ENCODE measurements around the gene VPS41. TPM values are rescaled to one million over a fixed set of nuclear protein-coding genes. Genes with fewer than 3 reads are reported as not detected.
"Not testable (repeated sequence)": the region's sequence is repeated elsewhere in the genome, so short reads cannot be mapped to it uniquely, and the experiment has no call there.

VPS41 gene
- total and polyA plus RNA-seq, 10 of the 15 experiments (the other 5 are each of a cell fraction or from before 2014, with no cell fraction given): 15.3 to 63.2 (median 47.0) TPM

DNA sequence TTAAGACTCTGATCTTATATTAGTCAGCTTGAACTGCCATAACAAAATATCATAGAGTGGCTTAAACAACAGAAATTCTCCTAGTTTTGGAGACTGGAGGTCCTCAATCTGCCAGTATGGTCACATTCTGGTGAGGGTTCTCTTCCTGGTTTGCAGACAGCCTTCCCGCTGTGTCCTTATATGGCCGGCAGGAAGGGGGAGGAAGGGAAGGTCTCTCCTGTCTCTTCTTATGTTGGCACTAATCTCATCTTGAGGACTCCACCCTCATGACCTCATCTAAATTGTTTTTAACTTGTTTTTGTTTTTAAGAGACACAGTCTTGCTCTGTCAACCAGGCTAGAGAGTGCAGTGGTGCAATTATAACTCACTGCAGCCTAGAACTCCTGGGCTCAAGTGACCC is 53.1 kb downstream of the VPS41 start:
- no peak for FAIRE-seq
- H3K27ac ChIP-seq (ENCODE audit: control insufficient read depth, insufficient read depth): no peak overlapping the region
- no peaks in the 10 kb centered on the region for H4K20me1 ChIP-seq (ENCODE audit: control insufficient read depth, insufficient read depth)
- ChIA-PET SMC1A (ENCODE audit: uncharacterized antibody, unreplicated experiment) (interaction anchor here (1.2 to 1.5 kb wide), 2 partner anchors 13 to 25 kb away, joined by 5 read pairs; no protein-coding TSS in a partner anchor), POLR2A (no interaction called here), RAD21 (ENCODE audit: unreplicated experiment) (no interaction called here), CTCF (interaction anchor here (0.6 kb wide), 1 partner anchor 35 kb away, joined by 3 read pairs; no protein-coding TSS in a partner anchor)
- no peak overlapping the region for H2AFZ ChIP-seq (ENCODE audit: control insufficient read depth, low read depth, low read length)
- peaks cover 6% of the 10 kb centered on the region; the same call in 1 of the 2 replicates for H3K4me1 ChIP-seq (ENCODE audit: control insufficient read depth, insufficient read depth, low read length)
- TF ChIP-seq SRF (IDR thresholded peaks at IDR 0.05; ENCODE audit: low read depth in 2 of 2, low read length in 2 of 2) (peak; percentile 76 to 93), BCL11A (IDR thresholded peaks at IDR 0.05; ENCODE audit: low read depth, low read length) (no peak)
- no peak overlapping the region for H3K4me3 ChIP-seq
- WGBS (ENCODE audit: insufficient coverage, insufficient replicate concordance, low lambda C conversion rate, missing lambda C conversion rate): 95% methylated on average over 2 of the region's 2 CpGs
- no peaks in the 10 kb centered on the region for H3K79me2 ChIP-seq (ENCODE audit: control insufficient read depth, insufficient read depth, low read length)
- peaks cover 0 to under 1% of the 10 kb centered on the region in 2 experiments; a peak in 2 of 4 replicates for H3K36me3 ChIP-seq (ENCODE audit: control insufficient read depth in 2 of 2, insufficient read depth in 2 of 2, low read length in 1 of 2)
- H3K9me3 ChIP-seq (replicated peaks; ENCODE audit: control insufficient read depth, insufficient read depth, low read length): no peaks in the 10 kb centered on the region
- DNase-seq (ENCODE audit: low read depth, low spot score): no peak
- intact Hi-C loops (cut with micrococcal nuclease; ENCODE audit: unreplicated experiment) (no loop called here), in situ Hi-C loops (cut with MboI) (no loop called here)
- H3K27me3 ChIP-seq (replicated peaks in 1 of 2; ENCODE audit: control insufficient read depth in 2 of 2, insufficient read depth in 2 of 2, low read length in 1 of 2): no peaks in the 10 kb centered on the region
- no peak for ATAC-seq
- H3K9ac ChIP-seq (ENCODE audit: control insufficient read depth, insufficient read depth, low read length): no peak overlapping the region
- no peak overlapping the region; the same call in 1 of the 2 replicates for H3K4me2 ChIP-seq (ENCODE audit: control insufficient read depth, insufficient read depth)
- no TSS peak for BruUV-seq (replicated peaks)

GRCh38 chr7:38855386-38855785 is 53.6 kb downstream of the VPS41 start:
- ChIA-PET CTCF (interaction anchor here (0.6 kb wide), 1 partner anchor 34 kb away, joined by 3 read pairs; no protein-coding TSS in a partner anchor), RAD21 (ENCODE audit: unreplicated experiment) (no interaction called here), SMC1A (ENCODE audit: uncharacterized antibody, unreplicated experiment) (interaction anchor here (1.2 to 1.5 kb wide), 3 partner anchors 12 to 30 kb away, joined by 4 to 5 read pairs (median 5); no protein-coding TSS in a partner anchor), POLR2A (interaction anchor here (0.6 to 0.7 kb wide), 3 partner anchors 47 to 578 kb away, joined by 3 to 8 read pairs (median 3); no protein-coding TSS in a partner anchor)
- peak; percentile 63 for ATAC-seq
- Histone ChIP-seq H3K4me1 (ENCODE audit: control insufficient read depth, insufficient read depth, low read length) (peaks cover 6% of the 10 kb centered on the region; the same call in 1 of the 2 replicates), H3K4me2 (ENCODE audit: control insufficient read depth, insufficient read depth) (no peak overlapping the region), H3K36me3 (ENCODE audit: control insufficient read depth in 2 of 2, insufficient read depth in 2 of 2, low read length in 1 of 2) (peaks cover 0 to 3% of the 10 kb centered on the region in 2 experiments; a peak in 2 of 4 replicates), H3K4me3 (no peak overlapping the region), H3K9me3 (replicated peaks; ENCODE audit: control insufficient read depth, insufficient read depth, low read length) (no peaks in the 10 kb centered on the region), H3K27me3 (replicated peaks in 1 of 2; ENCODE audit: control insufficient read depth in 2 of 2, insufficient read depth in 2 of 2, low read length in 1 of 2) (no peaks in the 10 kb centered on the region), H3K27ac (ENCODE audit: control insufficient read depth, insufficient read depth) (no peak overlapping the region), H4K20me1 (ENCODE audit: control insufficient read depth, insufficient read depth) (no peaks in the 10 kb centered on the region), H3K9ac (ENCODE audit: control insufficient read depth, insufficient read depth, low read length) (no peak overlapping the region), H2AFZ (ENCODE audit: control insufficient read depth, low read depth, low read length) (no peak overlapping the region), H3K79me2 (ENCODE audit: control insufficient read depth, insufficient read depth, low read length) (no peaks in the 10 kb centered on the region)
- intact Hi-C loops (cut with micrococcal nuclease; ENCODE audit: unreplicated experiment) (no loop called here), in situ Hi-C loops (cut with MboI) (no loop called here)
- no TSS peak for BruUV-seq (replicated peaks)
- WGBS (ENCODE audit: insufficient coverage, insufficient replicate concordance, low lambda C conversion rate, missing lambda C conversion rate): 64% methylated on average over 4 of the region's 4 CpGs
- TF ChIP-seq IKZF2 (IDR thresholded peaks at IDR 0.05) (peak in 1 of 2 experiments; percentile 12; a peak in 1 of 4 replicates), RFX5 (IDR thresholded peaks at IDR 0.05; ENCODE audit: low read depth, low read length) (no peak), SPI1 (IDR thresholded peaks at IDR 0.05; ENCODE audit: borderline replicate concordance, insufficient read depth, low read depth, low read length) (peak; percentile 78), STAT3 (IDR thresholded peaks at IDR 0.05; ENCODE audit: low read depth, low read length) (no peak)
- no peak for FAIRE-seq
- DNase-seq (ENCODE audit: low read depth, low spot score): no peak

DNA sequence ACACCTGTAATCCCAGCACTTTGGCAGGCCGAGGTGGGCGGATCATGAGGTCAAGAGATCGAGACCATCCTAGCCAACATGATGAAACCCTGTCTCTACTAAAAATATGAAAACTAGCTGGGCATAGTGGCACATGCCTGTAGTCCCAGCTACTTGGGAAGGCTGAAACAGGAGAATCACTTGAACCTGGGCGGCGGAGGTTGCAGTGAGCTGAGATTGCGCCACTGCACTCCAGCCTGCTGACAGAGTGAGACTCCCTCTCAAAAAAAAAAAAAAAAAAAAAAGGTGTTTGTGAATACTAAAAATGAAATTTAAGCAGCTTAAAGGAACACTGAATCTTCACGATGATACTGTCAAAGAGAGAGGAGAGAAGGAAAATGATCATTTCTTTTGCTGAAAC is 54.0 kb downstream of the VPS41 start:
- H3K36me3 ChIP-seq (ENCODE audit: control insufficient read depth in 2 of 2, insufficient read depth in 2 of 2, low read length in 1 of 2); H2AFZ ChIP-seq (ENCODE audit: control insufficient read depth, low read depth, low read length); in situ Hi-C loops (cut with MboI); H3K9me3 ChIP-seq (replicated peaks; ENCODE audit: control insufficient read depth, insufficient read depth, low read length); intact Hi-C loops (cut with micrococcal nuclease; ENCODE audit: unreplicated experiment); DNase-seq (ENCODE audit: low read depth, low spot score); ATAC-seq; H3K4me1 ChIP-seq (ENCODE audit: control insufficient read depth, insufficient read depth, low read length); CTCF ChIA-PET; BruUV-seq (replicated peaks); H3K27me3 ChIP-seq (replicated peaks in 1 of 2; ENCODE audit: control insufficient read depth in 2 of 2, insufficient read depth in 2 of 2, low read length in 1 of 2); H3K27ac ChIP-seq (ENCODE audit: control insufficient read depth, insufficient read depth); H3K79me2 ChIP-seq (ENCODE audit: control insufficient read depth, insufficient read depth, low read length); FAIRE-seq; RAD21 ChIA-PET (ENCODE audit: unreplicated experiment); H4K20me1 ChIP-seq (ENCODE audit: control insufficient read depth, insufficient read depth); H3K4me3 ChIP-seq; H3K9ac ChIP-seq (ENCODE audit: control insufficient read depth, insufficient read depth, low read length); H3K4me2 ChIP-seq (ENCODE audit: control insufficient read depth, insufficient read depth): not testable (repeated sequence)
- 100% methylated on average over 7 of the region's 7 CpGs for WGBS (ENCODE audit: insufficient coverage, insufficient replicate concordance, low lambda C conversion rate, missing lambda C conversion rate)
- SMC1A ChIA-PET (ENCODE audit: uncharacterized antibody, unreplicated experiment): interaction anchor here (1.2 to 1.5 kb wide), 3 partner anchors 12 to 29 kb away, joined by 4 to 5 read pairs (median 5); no protein-coding TSS in a partner anchor
- POLR2A ChIA-PET: interaction anchor here (0.6 to 0.7 kb wide), 3 partner anchors 48 to 578 kb away, joined by 3 to 8 read pairs (median 3); no protein-coding TSS in a partner anchor
